GM19023 (cell line): ENCODE data around the gene PLCB2.

Source experiments
- ATAC-seq: cut with Tn5 transposase; IDR thresholded peaks from one replicate; pipeline ENCODE4 v1.9.1; 2021; ENCODE audit warnings: mild to moderate bottlenecking, moderate library complexity; ENCODE audit not compliant: unreplicated experiment

PLCB2 gene

DNA sequence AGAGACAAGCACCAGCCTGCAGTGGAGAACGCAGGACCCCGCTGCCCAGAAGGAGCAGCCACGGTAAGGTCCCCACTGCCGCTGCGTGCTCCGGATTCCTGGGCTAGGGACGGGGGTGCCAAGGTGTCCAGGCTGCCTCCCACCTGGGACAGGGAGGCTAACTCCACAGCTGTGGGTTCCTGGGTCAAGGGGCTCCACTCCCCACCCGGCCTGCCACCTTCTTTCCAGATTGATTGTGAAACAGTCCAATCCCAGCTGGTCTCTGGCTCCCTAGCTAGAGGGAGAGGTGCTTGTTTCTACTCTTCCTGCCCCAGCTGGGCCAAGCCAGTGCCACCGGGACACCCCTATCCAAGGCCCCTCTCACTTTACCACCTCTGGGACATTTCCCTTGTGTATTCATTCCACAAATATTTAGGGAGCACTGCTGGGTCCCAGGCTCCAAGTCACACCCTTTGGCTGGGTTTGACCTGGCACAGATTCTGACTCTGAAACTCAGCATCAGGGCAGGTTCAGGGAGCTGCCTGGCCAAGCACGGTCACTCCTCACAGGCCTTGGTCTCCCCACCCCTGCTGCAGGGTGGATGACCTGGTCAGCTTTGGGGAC lies 67.0 kb downstream of the PLCB2 start:
- no peak for ATAC-seq

DNA sequence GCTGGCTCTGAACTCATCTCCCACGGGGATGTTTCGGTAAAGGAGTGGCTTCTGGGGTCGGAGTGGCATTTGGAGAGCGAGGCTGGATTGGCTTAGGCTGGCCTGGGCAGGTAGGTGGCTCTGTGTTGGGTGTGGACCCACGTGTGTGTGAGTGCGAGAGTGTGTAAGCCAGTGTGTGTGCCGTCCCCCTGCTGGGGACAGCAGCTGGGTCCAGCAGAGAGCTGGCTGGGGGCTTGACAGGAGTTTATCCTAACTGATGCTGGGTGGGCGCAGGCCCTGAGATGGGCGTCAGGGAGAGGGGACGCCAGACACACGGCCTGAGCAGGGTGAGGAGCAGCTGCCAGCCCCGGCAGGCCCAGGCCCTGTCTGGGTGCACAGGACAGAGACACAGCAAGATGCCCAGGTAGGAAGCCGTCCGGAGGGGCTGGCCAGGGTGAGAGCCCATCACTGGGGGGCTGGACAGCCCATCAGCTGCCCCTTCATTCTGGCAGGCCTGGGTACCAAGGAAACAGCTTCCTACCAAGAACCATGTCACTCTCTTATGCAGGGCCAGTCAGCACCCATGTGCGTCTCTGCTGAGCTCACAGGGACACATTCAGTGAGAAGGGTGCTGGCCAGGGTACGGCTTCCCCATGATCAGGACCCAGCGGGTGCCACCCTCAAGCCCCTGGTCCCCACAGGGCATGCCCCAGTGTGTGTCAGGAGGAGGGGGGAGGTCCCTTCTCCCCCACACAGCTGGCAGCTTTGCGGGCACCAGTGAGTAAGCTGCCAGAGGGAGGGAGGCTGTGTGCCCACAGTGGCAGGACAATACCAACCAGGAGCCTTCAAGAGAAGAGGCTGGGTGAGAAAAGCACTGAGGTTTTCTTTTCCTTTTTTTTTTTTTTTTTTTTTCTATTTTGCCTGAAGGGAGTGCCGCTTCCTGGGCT lies 67.8 kb downstream of the PLCB2 start:
- no peak for ATAC-seq

DNA sequence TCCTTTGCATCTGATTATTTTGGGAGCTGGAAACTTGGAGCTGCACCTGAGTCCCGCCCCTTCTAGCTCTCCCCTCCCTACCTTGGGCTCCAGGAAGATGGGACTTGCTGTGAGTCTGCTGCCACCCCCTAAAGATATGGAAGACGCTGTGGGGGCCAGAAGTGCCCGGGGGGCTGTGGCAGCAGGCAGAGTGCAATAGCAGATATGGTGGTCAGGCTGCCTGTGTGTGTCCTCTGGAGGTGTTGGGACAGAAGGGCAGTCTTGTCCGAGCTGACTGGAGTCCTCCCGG lies 68.4 kb downstream of the PLCB2 start:
- ATAC-seq, result no peak

DNA sequence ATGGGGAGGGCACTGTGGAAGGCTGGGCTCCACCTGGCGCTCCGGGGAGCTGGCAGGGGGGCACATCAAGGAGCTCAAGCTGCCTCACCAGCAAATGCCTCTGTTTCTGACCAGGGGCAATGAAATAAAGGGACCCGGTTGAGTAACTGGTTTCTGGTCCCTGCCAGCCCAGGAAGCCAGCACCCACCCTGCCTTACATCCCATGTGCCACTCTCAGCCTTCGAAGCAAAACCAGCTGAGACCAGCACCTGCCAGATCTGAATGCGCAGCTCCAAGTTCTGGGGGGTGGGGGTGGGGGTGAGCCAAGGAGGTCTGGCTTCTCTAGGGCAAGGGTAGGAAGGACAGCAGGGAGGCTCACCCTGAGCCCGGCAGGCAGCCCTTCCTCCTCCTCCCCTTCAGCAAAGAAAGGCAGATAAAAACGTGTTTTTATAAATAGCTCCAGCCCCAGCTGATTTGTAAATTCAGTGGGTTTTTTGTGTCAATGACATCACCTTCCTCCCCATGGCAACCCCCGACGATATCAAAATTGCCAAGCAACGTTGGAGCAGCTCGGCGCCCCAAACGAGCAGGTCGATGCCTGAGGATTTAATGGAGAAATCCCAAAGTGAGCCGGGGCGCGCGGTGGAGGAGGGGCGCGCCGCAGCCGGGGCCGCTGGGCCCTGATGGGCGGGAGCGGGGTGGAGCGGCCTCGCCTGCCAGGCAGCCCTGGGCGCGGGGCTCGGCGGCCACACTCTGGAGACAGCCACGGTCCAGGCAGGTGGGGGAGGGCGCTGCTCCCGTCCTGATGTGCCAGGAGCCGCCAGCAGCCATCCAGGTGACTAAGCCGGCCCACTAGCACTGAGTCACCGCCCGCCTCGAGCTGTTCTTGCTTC lies 69.0 kb downstream of the PLCB2 start, which contains the start of gene PAK6:
Gene PAK6 (plus strand): TSS at position 532 of the 872 bp plus-strand sequence. CDS start 25,723 bp downstream, outside the sequence.
- no peak for ATAC-seq
